Esophagus squamous epithelium (tissue), 4 donors: Measurements from ENCODE around the gene MPV17.

ENCODE experiments used
- POLR2A ChIP-seq, 4 donors: fragments of 450-650 bp; IDR thresholded peaks; one replicate each; pipeline ENCODE4 v1.6.1; 2017; ENCODE audit warnings: antibody characterized with exemption in 4 of 4, mild to moderate bottlenecking in 4 of 4, moderate library complexity in 3 of 4
- TF ChIP-seq, protein P1 (sequence below), 6 experiments: fragments of 450-650 bp in 4 of 6; fragments of 200-600 bp in 2 of 6; sonication (generic) in 2 of 6; IDR thresholded peaks; one replicate each; pipeline ENCODE4 v1.5.1; 2016 to 2019; ENCODE audit warnings: antibody characterized with exemption in 6 of 6, mild to moderate bottlenecking in 4 of 6, moderate library complexity in 4 of 6

DNA sequence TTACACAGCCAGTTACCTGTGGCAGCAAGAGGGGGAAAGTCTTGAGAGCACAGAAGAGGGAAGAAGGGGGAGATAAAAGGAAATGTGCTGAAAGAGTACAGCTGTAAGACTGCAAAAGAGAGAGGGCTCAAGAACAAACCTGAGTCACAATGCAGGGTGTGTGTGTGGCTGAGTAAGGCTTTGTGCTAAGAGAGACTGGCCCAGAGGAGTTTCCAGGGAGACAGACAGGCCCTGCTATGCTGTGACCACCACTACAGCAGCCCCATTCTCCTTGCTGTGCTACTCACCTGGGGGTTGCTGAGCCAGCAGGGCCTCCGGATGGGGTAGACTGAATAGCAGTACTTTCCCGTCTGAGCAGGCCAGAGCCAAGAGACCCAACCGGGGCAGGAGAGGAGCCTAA lies 12.4 kb upstream of the MPV17 start:
- TF ChIP-seq, protein P1, sequence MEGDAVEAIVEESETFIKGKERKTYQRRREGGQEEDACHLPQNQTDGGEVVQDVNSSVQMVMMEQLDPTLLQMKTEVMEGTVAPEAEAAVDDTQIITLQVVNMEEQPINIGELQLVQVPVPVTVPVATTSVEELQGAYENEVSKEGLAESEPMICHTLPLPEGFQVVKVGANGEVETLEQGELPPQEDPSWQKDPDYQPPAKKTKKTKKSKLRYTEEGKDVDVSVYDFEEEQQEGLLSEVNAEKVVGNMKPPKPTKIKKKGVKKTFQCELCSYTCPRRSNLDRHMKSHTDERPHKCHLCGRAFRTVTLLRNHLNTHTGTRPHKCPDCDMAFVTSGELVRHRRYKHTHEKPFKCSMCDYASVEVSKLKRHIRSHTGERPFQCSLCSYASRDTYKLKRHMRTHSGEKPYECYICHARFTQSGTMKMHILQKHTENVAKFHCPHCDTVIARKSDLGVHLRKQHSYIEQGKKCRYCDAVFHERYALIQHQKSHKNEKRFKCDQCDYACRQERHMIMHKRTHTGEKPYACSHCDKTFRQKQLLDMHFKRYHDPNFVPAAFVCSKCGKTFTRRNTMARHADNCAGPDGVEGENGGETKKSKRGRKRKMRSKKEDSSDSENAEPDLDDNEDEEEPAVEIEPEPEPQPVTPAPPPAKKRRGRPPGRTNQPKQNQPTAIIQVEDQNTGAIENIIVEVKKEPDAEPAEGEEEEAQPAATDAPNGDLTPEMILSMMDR (IDR thresholded peaks at IDR 0.05) = no peak
- no peak for TF ChIP-seq POLR2A (IDR thresholded peaks at IDR 0.05)
